Measurements from ENCODE around the gene IGF2.

Gene IGF2

GRCh38 chr11:2153581-2154194 is 14.5 kb upstream of the IGF2 start:
- no peak for DNase-seq

GRCh38 chr11:2151500-2152257 is 12.5 kb upstream of the IGF2 start:
- peak; percentile 11 for DNase-seq

- DNase-seq, result no peak
Observed at GRCh38 chr11:2149864-2150847, 11.0 kb upstream of the IGF2 start.

- DNase-seq, result no peak
Observed at GRCh38 chr11:2149460-2149859, 10.3 kb upstream of the IGF2 start.

GRCh38 chr11:2148595-2148994 is 9.4 kb upstream of the IGF2 start:
- no peak for DNase-seq

GRCh38 chr11:2147391-2147790 is 8.2 kb upstream of the IGF2 start:
- no peak for DNase-seq

- no peak for DNase-seq
Observed at GRCh38 chr11:2146051-2146450, 6.9 kb upstream of the IGF2 start.

GRCh38 chr11:2144544-2145248 is 5.5 kb upstream of the IGF2 start:
- DNase-seq, result no peak

GRCh38 chr11:2143799-2144543 is 4.8 kb upstream of the IGF2 start:
- DNase-seq, result no peak

GRCh38 chr11:2143477-2143798 is 4.2 kb upstream of the IGF2 start:
- no peak for DNase-seq

- DNase-seq, result no peak
Observed at GRCh38 chr11:2142762-2143202, 3.6 kb upstream of the IGF2 start.

- no peak for DNase-seq
Observed at GRCh38 chr11:2142300-2142759, 3.1 kb upstream of the IGF2 start.

- DNase-seq, result no peak
Observed at GRCh38 chr11:2140411-2141400, 1.5 kb upstream of the IGF2 start.

- DNase-seq, result no peak
Observed at GRCh38 chr11:2139621-2140337, 590 bp upstream of the IGF2 start.

GRCh38 chr11:2138431-2139122 is 612 bp downstream of the IGF2 start:
- DNase-seq, result no peak

- no peak for DNase-seq
Observed at GRCh38 chr11:2138068-2138430, 1.1 kb downstream of the IGF2 start.

- no peak for DNase-seq
Observed at GRCh38 chr11:2137202-2138067, 1.8 kb downstream of the IGF2 start.

- no peak for DNase-seq
Observed at GRCh38 chr11:2136952-2137201, 2.3 kb downstream of the IGF2 start.

All from DMS 273 treated with DMSO at 0.1 percent for 48 hours (cell line).